ENCODE results near the gene DNAJC5G. TPM values are rescaled to one million over a fixed set of nuclear protein-coding genes. Genes with fewer than 3 reads are reported as not detected.

DNAJC5G gene
- total and polyA plus RNA-seq, 9 of the 15 experiments (the other 6 are each of a cell fraction or from before 2014, with no cell fraction given), result not detected

DNA sequence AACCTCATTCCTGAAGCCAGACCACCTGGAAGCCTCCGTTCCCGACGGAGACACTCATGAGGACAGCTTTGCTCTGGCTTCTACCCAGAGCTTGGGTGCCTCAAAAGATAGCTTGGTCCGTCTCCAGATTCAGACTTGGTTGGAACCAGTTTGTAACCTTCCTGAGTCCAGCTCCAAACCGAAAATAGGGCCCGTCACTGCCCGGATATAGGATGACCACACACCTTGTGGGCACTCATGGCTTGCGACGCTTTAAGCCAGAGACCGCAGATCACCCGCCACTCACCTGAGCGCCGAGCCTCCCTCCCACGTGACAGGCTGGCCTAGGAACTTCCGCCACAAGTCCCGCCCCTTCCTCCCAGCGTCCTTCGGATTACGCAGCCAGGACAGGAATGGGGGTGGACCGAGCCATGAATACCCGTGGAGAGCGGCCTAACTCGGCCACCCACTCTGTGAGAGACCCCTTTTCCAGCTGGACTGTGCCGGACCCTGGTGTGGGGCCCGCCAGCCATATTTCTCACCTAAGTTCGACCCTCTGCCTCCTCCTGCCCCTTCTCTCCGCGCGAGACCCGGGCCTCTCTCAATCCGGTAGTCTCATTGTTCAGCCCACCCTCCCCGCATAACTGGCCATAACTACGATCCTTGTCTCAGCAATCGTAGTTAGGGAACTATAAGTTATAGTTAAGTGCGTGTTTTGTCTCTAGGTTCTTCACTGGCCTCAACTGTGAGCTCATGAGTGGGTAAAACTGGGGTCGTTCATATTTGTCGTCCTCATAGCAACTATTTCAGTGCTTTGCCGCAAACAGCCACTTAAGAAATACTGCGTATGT lies 47.7 kb downstream of the DNAJC5G start, which contains the start of gene MPV17 (continued):
- TF ChIP-seq, protein P1, sequence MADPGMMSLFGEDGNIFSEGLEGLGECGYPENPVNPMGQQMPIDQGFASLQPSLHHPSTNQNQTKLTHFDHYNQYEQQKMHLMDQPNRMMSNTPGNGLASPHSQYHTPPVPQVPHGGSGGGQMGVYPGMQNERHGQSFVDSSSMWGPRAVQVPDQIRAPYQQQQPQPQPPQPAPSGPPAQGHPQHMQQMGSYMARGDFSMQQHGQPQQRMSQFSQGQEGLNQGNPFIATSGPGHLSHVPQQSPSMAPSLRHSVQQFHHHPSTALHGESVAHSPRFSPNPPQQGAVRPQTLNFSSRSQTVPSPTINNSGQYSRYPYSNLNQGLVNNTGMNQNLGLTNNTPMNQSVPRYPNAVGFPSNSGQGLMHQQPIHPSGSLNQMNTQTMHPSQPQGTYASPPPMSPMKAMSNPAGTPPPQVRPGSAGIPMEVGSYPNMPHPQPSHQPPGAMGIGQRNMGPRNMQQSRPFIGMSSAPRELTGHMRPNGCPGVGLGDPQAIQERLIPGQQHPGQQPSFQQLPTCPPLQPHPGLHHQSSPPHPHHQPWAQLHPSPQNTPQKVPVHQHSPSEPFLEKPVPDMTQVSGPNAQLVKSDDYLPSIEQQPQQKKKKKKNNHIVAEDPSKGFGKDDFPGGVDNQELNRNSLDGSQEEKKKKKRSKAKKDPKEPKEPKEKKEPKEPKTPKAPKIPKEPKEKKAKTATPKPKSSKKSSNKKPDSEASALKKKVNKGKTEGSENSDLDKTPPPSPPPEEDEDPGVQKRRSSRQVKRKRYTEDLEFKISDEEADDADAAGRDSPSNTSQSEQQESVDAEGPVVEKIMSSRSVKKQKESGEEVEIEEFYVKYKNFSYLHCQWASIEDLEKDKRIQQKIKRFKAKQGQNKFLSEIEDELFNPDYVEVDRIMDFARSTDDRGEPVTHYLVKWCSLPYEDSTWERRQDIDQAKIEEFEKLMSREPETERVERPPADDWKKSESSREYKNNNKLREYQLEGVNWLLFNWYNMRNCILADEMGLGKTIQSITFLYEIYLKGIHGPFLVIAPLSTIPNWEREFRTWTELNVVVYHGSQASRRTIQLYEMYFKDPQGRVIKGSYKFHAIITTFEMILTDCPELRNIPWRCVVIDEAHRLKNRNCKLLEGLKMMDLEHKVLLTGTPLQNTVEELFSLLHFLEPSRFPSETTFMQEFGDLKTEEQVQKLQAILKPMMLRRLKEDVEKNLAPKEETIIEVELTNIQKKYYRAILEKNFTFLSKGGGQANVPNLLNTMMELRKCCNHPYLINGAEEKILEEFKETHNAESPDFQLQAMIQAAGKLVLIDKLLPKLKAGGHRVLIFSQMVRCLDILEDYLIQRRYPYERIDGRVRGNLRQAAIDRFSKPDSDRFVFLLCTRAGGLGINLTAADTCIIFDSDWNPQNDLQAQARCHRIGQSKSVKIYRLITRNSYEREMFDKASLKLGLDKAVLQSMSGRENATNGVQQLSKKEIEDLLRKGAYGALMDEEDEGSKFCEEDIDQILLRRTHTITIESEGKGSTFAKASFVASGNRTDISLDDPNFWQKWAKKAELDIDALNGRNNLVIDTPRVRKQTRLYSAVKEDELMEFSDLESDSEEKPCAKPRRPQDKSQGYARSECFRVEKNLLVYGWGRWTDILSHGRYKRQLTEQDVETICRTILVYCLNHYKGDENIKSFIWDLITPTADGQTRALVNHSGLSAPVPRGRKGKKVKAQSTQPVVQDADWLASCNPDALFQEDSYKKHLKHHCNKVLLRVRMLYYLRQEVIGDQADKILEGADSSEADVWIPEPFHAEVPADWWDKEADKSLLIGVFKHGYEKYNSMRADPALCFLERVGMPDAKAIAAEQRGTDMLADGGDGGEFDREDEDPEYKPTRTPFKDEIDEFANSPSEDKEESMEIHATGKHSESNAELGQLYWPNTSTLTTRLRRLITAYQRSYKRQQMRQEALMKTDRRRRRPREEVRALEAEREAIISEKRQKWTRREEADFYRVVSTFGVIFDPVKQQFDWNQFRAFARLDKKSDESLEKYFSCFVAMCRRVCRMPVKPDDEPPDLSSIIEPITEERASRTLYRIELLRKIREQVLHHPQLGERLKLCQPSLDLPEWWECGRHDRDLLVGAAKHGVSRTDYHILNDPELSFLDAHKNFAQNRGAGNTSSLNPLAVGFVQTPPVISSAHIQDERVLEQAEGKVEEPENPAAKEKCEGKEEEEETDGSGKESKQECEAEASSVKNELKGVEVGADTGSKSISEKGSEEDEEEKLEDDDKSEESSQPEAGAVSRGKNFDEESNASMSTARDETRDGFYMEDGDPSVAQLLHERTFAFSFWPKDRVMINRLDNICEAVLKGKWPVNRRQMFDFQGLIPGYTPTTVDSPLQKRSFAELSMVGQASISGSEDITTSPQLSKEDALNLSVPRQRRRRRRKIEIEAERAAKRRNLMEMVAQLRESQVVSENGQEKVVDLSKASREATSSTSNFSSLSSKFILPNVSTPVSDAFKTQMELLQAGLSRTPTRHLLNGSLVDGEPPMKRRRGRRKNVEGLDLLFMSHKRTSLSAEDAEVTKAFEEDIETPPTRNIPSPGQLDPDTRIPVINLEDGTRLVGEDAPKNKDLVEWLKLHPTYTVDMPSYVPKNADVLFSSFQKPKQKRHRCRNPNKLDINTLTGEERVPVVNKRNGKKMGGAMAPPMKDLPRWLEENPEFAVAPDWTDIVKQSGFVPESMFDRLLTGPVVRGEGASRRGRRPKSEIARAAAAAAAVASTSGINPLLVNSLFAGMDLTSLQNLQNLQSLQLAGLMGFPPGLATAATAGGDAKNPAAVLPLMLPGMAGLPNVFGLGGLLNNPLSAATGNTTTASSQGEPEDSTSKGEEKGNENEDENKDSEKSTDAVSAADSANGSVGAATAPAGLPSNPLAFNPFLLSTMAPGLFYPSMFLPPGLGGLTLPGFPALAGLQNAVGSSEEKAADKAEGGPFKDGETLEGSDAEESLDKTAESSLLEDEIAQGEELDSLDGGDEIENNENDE (IDR thresholded peaks at IDR 0.05; ENCODE audit: low read depth, low read length), result no peak
- TF ChIP-seq ZNF384 (IDR thresholded peaks at IDR 0.05; ENCODE audit: low read depth, low read length), result no peak
- TF ChIP-seq, protein P2, sequence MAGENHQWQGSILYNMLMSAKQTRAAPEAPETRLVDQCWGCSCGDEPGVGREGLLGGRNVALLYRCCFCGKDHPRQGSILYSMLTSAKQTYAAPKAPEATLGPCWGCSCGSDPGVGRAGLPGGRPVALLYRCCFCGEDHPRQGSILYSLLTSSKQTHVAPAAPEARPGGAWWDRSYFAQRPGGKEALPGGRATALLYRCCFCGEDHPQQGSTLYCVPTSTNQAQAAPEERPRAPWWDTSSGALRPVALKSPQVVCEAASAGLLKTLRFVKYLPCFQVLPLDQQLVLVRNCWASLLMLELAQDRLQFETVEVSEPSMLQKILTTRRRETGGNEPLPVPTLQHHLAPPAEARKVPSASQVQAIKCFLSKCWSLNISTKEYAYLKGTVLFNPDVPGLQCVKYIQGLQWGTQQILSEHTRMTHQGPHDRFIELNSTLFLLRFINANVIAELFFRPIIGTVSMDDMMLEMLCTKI (IDR thresholded peaks at IDR 0.05; ENCODE audit: partially characterized antibody), result no peak
- TF ChIP-seq SRSF7 (optimal IDR thresholded peaks at IDR 0.05; ENCODE audit: low read depth, low read length), result no peak
- no peak for TF ChIP-seq NR1H2 (CRISPR knock-in tag; IDR thresholded peaks at IDR 0.05)
- TF ChIP-seq, protein P3, sequence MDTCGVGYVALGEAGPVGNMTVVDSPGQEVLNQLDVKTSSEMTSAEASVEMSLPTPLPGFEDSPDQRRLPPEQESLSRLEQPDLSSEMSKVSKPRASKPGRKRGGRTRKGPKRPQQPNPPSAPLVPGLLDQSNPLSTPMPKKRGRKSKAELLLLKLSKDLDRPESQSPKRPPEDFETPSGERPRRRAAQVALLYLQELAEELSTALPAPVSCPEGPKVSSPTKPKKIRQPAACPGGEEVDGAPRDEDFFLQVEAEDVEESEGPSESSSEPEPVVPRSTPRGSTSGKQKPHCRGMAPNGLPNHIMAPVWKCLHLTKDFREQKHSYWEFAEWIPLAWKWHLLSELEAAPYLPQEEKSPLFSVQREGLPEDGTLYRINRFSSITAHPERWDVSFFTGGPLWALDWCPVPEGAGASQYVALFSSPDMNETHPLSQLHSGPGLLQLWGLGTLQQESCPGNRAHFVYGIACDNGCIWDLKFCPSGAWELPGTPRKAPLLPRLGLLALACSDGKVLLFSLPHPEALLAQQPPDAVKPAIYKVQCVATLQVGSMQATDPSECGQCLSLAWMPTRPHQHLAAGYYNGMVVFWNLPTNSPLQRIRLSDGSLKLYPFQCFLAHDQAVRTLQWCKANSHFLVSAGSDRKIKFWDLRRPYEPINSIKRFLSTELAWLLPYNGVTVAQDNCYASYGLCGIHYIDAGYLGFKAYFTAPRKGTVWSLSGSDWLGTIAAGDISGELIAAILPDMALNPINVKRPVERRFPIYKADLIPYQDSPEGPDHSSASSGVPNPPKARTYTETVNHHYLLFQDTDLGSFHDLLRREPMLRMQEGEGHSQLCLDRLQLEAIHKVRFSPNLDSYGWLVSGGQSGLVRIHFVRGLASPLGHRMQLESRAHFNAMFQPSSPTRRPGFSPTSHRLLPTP (IDR thresholded peaks at IDR 0.05; ENCODE audit: borderline replicate concordance, extremely low read depth, insufficient read length), result no peak
- TF ChIP-seq FOXA3 (CRISPR knock-in tag; conservative IDR thresholded peaks at IDR 0.05 in 1 of 2, IDR thresholded peaks at IDR 0.05 in 1 of 2), result no peak
- TF ChIP-seq, protein P4, sequence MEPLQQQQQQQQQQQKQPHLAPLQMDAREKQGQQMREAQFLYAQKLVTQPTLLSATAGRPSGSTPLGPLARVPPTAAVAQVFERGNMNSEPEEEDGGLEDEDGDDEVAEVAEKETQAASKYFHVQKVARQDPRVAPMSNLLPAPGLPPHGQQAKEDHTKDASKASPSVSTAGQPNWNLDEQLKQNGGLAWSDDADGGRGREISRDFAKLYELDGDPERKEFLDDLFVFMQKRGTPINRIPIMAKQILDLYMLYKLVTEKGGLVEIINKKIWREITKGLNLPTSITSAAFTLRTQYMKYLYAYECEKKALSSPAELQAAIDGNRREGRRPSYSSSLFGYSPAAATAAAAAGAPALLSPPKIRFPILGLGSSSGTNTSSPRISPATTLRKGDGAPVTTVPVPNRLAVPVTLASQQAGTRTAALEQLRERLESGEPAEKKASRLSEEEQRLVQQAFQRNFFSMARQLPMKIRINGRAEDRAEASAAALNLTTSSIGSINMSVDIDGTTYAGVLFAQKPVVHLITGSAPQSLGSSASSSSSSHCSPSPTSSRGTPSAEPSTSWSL (CRISPR knock-in tag; IDR thresholded peaks at IDR 0.05; ENCODE audit: borderline replicate concordance), result no peak

Measured in K562 (cell line).